ENCODE measurements around the gene NME7.

DNA sequence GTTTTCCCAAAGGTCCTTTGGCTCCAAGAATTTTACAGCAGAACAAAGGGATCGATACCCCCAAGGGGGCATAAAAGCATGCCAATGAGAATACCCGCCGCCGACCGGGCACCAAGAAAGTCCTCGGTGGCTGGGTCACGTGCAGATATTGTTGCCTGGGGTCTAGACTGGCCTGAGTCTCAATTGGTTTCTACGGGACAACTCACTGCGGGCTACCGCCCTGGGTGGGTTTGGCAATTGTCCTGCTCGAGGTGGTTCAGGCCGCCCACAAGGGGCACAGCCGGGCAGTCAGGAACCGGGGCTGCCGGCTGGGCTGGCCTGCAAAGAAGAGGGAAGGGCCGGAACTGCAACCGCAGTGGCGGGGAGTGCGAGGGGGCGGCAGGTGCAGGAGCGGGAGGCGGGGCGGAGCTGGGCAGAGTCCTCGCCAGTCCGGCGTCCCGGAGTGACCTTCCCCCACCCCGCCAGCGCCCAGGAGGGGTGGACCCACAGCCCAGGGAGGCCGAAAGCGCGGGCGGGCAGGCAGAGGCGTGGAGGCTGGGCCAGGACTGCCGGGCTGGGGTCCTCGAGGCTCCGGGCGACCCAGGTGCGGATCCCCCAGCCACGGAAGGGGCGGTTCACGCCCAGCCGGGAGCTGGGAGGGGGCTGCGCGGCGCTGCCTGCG is 262.0 kb downstream of the NME7 start:
- no peak for TF ChIP-seq ZFP37 (tag by site-specific recombination; IDR thresholded peaks at IDR 0.05)
- no peak for TF ChIP-seq ZBTB48 (tag by site-specific recombination; IDR thresholded peaks at IDR 0.05)
- TF ChIP-seq, protein P1, sequence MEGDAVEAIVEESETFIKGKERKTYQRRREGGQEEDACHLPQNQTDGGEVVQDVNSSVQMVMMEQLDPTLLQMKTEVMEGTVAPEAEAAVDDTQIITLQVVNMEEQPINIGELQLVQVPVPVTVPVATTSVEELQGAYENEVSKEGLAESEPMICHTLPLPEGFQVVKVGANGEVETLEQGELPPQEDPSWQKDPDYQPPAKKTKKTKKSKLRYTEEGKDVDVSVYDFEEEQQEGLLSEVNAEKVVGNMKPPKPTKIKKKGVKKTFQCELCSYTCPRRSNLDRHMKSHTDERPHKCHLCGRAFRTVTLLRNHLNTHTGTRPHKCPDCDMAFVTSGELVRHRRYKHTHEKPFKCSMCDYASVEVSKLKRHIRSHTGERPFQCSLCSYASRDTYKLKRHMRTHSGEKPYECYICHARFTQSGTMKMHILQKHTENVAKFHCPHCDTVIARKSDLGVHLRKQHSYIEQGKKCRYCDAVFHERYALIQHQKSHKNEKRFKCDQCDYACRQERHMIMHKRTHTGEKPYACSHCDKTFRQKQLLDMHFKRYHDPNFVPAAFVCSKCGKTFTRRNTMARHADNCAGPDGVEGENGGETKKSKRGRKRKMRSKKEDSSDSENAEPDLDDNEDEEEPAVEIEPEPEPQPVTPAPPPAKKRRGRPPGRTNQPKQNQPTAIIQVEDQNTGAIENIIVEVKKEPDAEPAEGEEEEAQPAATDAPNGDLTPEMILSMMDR (tag by site-specific recombination; IDR thresholded peaks at IDR 0.05): peak; percentile 78
- TF ChIP-seq ZNF174 (tag by site-specific recombination; IDR thresholded peaks at IDR 0.05): no peak
- TF ChIP-seq, protein P2, sequence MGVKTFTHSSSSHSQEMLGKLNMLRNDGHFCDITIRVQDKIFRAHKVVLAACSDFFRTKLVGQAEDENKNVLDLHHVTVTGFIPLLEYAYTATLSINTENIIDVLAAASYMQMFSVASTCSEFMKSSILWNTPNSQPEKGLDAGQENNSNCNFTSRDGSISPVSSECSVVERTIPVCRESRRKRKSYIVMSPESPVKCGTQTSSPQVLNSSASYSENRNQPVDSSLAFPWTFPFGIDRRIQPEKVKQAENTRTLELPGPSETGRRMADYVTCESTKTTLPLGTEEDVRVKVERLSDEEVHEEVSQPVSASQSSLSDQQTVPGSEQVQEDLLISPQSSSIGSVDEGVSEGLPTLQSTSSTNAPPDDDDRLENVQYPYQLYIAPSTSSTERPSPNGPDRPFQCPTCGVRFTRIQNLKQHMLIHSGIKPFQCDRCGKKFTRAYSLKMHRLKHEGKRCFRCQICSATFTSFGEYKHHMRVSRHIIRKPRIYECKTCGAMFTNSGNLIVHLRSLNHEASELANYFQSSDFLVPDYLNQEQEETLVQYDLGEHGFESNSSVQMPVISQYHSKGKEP (tag by site-specific recombination; IDR thresholded peaks at IDR 0.05): no peak
- peak; percentile 23; the same call in 1 of the 2 replicates for TF ChIP-seq ZNF561 (tag by site-specific recombination; IDR thresholded peaks at IDR 0.05; ENCODE audit: borderline replicate concordance)

All from HEK293 (cell line).